HepG2 (cell line): Measurements from ENCODE around the gene PTGIS. TPM values are rescaled to one million over a fixed set of nuclear protein-coding genes. Genes with fewer than 3 reads are reported as not detected.

Experiments
- DNMT1 ChIP-seq: sonication (generic); formaldehyde crosslinking; IDR thresholded peaks from 2 replicates; pipeline ENCODE4 v1.5.1; 2020; ENCODE audit warnings: mild to moderate bottlenecking, missing genetic modification reagents
- FOXK2 ChIP-seq: fragments of 450-650 bp; IDR thresholded peaks from 2 replicates; pipeline ENCODE4 v1.6.1; 2016
- FUBP1 ChIP-seq: sonication (generic); formaldehyde crosslinking; IDR thresholded peaks from 2 replicates; pipeline ENCODE4 v1.5.1; 2020; ENCODE audit warnings: missing genetic modification reagents, mild to moderate bottlenecking, borderline replicate concordance
- GABPB1 ChIP-seq: IDR thresholded peaks from 2 replicates; pipeline ENCODE4 v1.6.1; 2016; ENCODE audit warnings: mild to moderate bottlenecking, missing genetic modification reagents, moderate library complexity, missing compliant biosample characterization
- HOXA9 ChIP-seq: sonication (generic); formaldehyde crosslinking; IDR thresholded peaks from 2 replicates; pipeline ENCODE4 v1.8.1; 2022; ENCODE audit warnings: missing genetic modification reagents, mild to moderate bottlenecking, moderate library complexity, borderline replicate concordance
- KAT8 ChIP-seq: IDR thresholded peaks from 2 replicates; pipeline ENCODE4 v1.6.1; 2016; ENCODE audit warnings: missing genetic modification reagents, missing compliant biosample characterization
- KDM4B ChIP-seq: sonication (generic); formaldehyde crosslinking; IDR thresholded peaks from 2 replicates; pipeline ENCODE4 v1.4.0; 2020; ENCODE audit warnings: missing genetic modification reagents
- NCOA1 ChIP-seq: sonication (generic); formaldehyde crosslinking; IDR thresholded peaks from 2 replicates; pipeline ENCODE4 v1.9.0; 2021; ENCODE audit warnings: missing genetic modification reagents
- NR3C1 ChIP-seq: sonication (generic); formaldehyde crosslinking; IDR thresholded peaks from 2 replicates; pipeline ENCODE4 v1.4.0; 2020; ENCODE audit warnings: missing genetic modification reagents
- TAF1 ChIP-seq: sonication (generic); formaldehyde crosslinking; IDR thresholded peaks from 2 replicates; pipeline ENCODE4 v1.4.0; 2020; ENCODE audit warnings: missing genetic modification reagents
- TSC22D2 ChIP-seq: sonication (generic); formaldehyde crosslinking; IDR thresholded peaks from 2 replicates; pipeline ENCODE4 v1.5.1; 2020; ENCODE audit warnings: missing genetic modification reagents, mild to moderate bottlenecking, borderline replicate concordance
- ZNF101 ChIP-seq: sonication (generic); formaldehyde crosslinking; IDR thresholded peaks from 2 replicates; pipeline ENCODE4 v1.4.0; 2020; ENCODE audit warnings: mild to moderate bottlenecking, low read depth, missing genetic modification reagents, borderline replicate concordance
- ZNF234 ChIP-seq: sonication (generic); formaldehyde crosslinking; conservative IDR thresholded peaks from 2 replicates; pipeline ENCODE4 v1.5.1; 2020; ENCODE audit warnings: mild to moderate bottlenecking, missing genetic modification reagents
- ZNF331 ChIP-seq: sonication (generic); formaldehyde crosslinking; IDR thresholded peaks from 2 replicates; pipeline ENCODE4 v1.4.0; 2020; ENCODE audit warnings: missing genetic modification reagents
- ZNF550 ChIP-seq: sonication (generic); formaldehyde crosslinking; IDR thresholded peaks from 2 replicates; pipeline ENCODE4 v1.4.0; 2020; ENCODE audit warnings: mild to moderate bottlenecking, missing genetic modification reagents, borderline replicate concordance
- ZNF7 ChIP-seq: IDR thresholded peaks from 2 replicates; pipeline ENCODE4 v1.6.1; 2016; ENCODE audit warnings: missing biosample characterization, missing genetic modification reagents
- ZNF710 ChIP-seq: sonication (generic); formaldehyde crosslinking; IDR thresholded peaks from 2 replicates; pipeline ENCODE4 v1.5.0; 2020; ENCODE audit warnings: mild to moderate bottlenecking, missing genetic modification reagents, borderline replicate concordance
- ZSCAN25 ChIP-seq: sonication (generic); formaldehyde crosslinking; IDR thresholded peaks from 2 replicates; pipeline ENCODE4 v1.8.0; 2022; ENCODE audit warnings: mild to moderate bottlenecking, missing genetic modification reagents
- polyA plus RNA-seq, 8 experiments: library from polyadenylated mRNA; depleted of rRNA in 3 of 8; stranded (reverse) in 7 of 8; unstranded in 1 of 8; fragments of >200 nt; fragmentation: Illumina TruSeq in 4 of 8; extraction: Trizol in 4 of 8; gene quantifications; 2 replicates each; pipeline versions ENCODE4 v1.2.1 to v1.2.3, GENCODE V29; 2011 to 2016; ENCODE audit warnings: low read depth in 4 of 8, missing spikeins in 1 of 8, mixed read lengths in 1 of 8; ENCODE audit not compliant: insufficient read depth in 1 of 8
- total RNA-seq, 5 experiments: library from RNA; depleted of rRNA; stranded (reverse); fragments of >200 nt; fragmentation: Illumina TruSeq; extraction: Trizol; gene quantifications; 2 replicates each; pipeline ENCODE4 v1.2.3, GENCODE V29; 2016; ENCODE audit warnings: low read depth in 1 of 5
- TF ChIP-seq, protein P1 (sequence below): sonication (generic); formaldehyde crosslinking; IDR thresholded peaks from 2 replicates; pipeline ENCODE4 v1.5.1; 2020; ENCODE audit warnings: missing genetic modification reagents, mild to moderate bottlenecking, borderline replicate concordance
- TF ChIP-seq, protein P2 (sequence below), 2 experiments: sonication (generic) in 1 of 2; formaldehyde crosslinking in 1 of 2; IDR thresholded peaks; 2 replicates each; pipeline versions ENCODE4 v1.4.0 to v1.6.1; 2016 to 2020; ENCODE audit warnings: borderline replicate concordance in 1 of 2, low read depth in 1 of 2, mild to moderate bottlenecking in 1 of 2, missing genetic modification reagents in 1 of 2

The PTGIS gene
- total and polyA plus RNA-seq, 2 of the 13 experiments (the other 11 are each of a cell fraction or from before 2014, with no cell fraction given), result not detected

- TF ChIP-seq NR3C1 (CRISPR knock-in tag), result no peak
- TF ChIP-seq ZNF550 (CRISPR knock-in tag), result peak; percentile 27; the same call in 1 of the 2 replicates
- TF ChIP-seq ZNF7 (CRISPR knock-in tag), result no peak
- no peak for TF ChIP-seq HOXA9 (CRISPR knock-in tag)
- TF ChIP-seq NCOA1 (CRISPR knock-in tag), result no peak; the same call in 1 of the 2 replicates
- peak; percentile 98; the same call in 1 of the 2 replicates for TF ChIP-seq TSC22D2 (CRISPR knock-in tag)
- peak; percentile 35 for TF ChIP-seq KDM4B (CRISPR knock-in tag)
- peak; percentile 95 for TF ChIP-seq ZNF710 (CRISPR knock-in tag)
- TF ChIP-seq GABPB1 (CRISPR knock-in tag), result peak; percentile 84
- TF ChIP-seq, protein P1, sequence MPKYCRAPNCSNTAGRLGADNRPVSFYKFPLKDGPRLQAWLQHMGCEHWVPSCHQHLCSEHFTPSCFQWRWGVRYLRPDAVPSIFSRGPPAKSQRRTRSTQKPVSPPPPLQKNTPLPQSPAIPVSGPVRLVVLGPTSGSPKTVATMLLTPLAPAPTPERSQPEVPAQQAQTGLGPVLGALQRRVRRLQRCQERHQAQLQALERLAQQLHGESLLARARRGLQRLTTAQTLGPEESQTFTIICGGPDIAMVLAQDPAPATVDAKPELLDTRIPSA (CRISPR knock-in tag), result peak; percentile 96; the same call in 1 of the 2 replicates
- peak; percentile 97 for TF ChIP-seq ZNF234 (CRISPR knock-in tag)
- TF ChIP-seq ZSCAN25 (CRISPR knock-in tag), result peak; percentile 49; the same call in 1 of the 2 replicates
- TF ChIP-seq TAF1, result peak; percentile 48; the same call in 1 of the 2 replicates
- no peak for TF ChIP-seq ZNF101 (CRISPR knock-in tag)
- TF ChIP-seq, protein P2, sequence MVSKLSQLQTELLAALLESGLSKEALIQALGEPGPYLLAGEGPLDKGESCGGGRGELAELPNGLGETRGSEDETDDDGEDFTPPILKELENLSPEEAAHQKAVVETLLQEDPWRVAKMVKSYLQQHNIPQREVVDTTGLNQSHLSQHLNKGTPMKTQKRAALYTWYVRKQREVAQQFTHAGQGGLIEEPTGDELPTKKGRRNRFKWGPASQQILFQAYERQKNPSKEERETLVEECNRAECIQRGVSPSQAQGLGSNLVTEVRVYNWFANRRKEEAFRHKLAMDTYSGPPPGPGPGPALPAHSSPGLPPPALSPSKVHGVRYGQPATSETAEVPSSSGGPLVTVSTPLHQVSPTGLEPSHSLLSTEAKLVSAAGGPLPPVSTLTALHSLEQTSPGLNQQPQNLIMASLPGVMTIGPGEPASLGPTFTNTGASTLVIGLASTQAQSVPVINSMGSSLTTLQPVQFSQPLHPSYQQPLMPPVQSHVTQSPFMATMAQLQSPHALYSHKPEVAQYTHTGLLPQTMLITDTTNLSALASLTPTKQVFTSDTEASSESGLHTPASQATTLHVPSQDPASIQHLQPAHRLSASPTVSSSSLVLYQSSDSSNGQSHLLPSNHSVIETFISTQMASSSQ (IDR thresholded peaks at IDR 0.05; ENCODE audit: low read depth), result no peak
- TF ChIP-seq, protein P2 (CRISPR knock-in tag; IDR thresholded peaks at IDR 0.05; ENCODE audit: borderline replicate concordance), result peak; percentile 85; the same call in 1 of the 2 replicates
- TF ChIP-seq FOXK2, result no peak
- TF ChIP-seq KAT8, result peak; percentile 86
- peak; percentile 93 for TF ChIP-seq DNMT1 (CRISPR knock-in tag)
- peak; percentile 85; the same call in 1 of the 2 replicates for TF ChIP-seq ZNF331 (CRISPR knock-in tag)
- no peak; the same call in 1 of the 2 replicates for TF ChIP-seq FUBP1 (CRISPR knock-in tag)
These were observed 43.0 kb upstream of the PTGIS start (continued) for GRCh38 chr20:49610691-49611538.
